Transverse colon (tissue), 4 donors: Measurements from ENCODE around the gene MYCL.

Experiments
- EP300 ChIP-seq: sonication (generic); formaldehyde crosslinking; IDR thresholded peaks from one replicate; pipeline ENCODE4 v1.6.1; 2017; ENCODE audit warnings: antibody characterized with exemption, low read depth
- POLR2AphosphoS5 ChIP-seq, 3 donors: sonication (generic); formaldehyde crosslinking; IDR thresholded peaks; one replicate each; pipeline ENCODE4 v1.6.1; 2016; ENCODE audit warnings: antibody characterized with exemption in 3 of 3
- TF ChIP-seq, protein P1 (sequence below), 5 experiments: fragments of 200-600 bp in 3 of 5; fragments of 450-650 bp in 2 of 5; sonication (generic) in 3 of 5; IDR thresholded peaks; 1 replicate in 2 of 5; 2 replicates in 3 of 5; pipeline ENCODE4 v1.5.1; 2016 to 2017; ENCODE audit warnings: antibody characterized with exemption in 5 of 5, inconsistent platforms in 3 of 5, mild to moderate bottlenecking in 2 of 5, moderate library complexity in 1 of 5

DNA sequence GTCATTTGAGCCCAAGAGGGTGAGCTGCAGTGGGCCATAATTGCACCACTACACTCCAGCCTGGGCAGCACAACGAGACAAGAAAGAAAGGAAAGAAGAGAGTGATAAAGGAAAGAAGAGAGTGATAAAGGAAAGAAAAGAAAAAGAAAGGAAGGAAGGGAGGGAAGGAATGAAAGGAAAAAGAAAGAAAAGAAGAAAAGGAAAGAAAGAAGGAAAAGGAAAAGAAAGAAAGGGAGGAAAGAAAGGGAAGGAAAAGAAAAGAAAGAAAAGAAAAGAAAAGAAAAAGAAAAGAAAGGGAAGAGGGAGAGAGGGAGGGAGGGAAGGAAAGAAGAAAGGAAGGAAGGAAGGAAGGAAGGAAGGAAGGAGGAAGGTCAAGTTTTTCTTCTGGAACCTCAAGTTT is 36.0 kb downstream of the MYCL start:
- TF ChIP-seq POLR2AphosphoS5 (IDR thresholded peaks at IDR 0.05): no peak
- TF ChIP-seq EP300: no peak
- TF ChIP-seq, protein P1, sequence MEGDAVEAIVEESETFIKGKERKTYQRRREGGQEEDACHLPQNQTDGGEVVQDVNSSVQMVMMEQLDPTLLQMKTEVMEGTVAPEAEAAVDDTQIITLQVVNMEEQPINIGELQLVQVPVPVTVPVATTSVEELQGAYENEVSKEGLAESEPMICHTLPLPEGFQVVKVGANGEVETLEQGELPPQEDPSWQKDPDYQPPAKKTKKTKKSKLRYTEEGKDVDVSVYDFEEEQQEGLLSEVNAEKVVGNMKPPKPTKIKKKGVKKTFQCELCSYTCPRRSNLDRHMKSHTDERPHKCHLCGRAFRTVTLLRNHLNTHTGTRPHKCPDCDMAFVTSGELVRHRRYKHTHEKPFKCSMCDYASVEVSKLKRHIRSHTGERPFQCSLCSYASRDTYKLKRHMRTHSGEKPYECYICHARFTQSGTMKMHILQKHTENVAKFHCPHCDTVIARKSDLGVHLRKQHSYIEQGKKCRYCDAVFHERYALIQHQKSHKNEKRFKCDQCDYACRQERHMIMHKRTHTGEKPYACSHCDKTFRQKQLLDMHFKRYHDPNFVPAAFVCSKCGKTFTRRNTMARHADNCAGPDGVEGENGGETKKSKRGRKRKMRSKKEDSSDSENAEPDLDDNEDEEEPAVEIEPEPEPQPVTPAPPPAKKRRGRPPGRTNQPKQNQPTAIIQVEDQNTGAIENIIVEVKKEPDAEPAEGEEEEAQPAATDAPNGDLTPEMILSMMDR (IDR thresholded peaks at IDR 0.05): no peak
